Tibial artery (tissue), 4 donors: ENCODE results near the gene EYS.
A peak's percentile ranks its signal among the peaks of the same experiment; 100 is the strongest.

ENCODE experiments used
- DNase-seq, 2 donors: peaks; one replicate each; pipeline ENCODE4 v3.0.0-alpha.2; 2019
- H3K27ac ChIP-seq, 2 donors: fragments of 200-600 bp; sonication (generic) in 1 of 2; 1 replicate in 1 of 2; 2 replicates in 1 of 2; pipeline ENCODE4 v1.5.1; 2018 to 2019; ENCODE audit warnings: mild to moderate bottlenecking in 1 of 2
- H3K27me3 ChIP-seq, 2 donors: fragments of 200-600 bp; sonication (generic) in 1 of 2; one replicate each; pipeline versions ENCODE4 v1.5.1 to v1.6.0; 2016 to 2019
- H3K36me3 ChIP-seq, 3 donors: fragments of 200-600 bp; sonication (generic) in 2 of 3; one replicate each; pipeline ENCODE4 v1.5.1; 2016 to 2019; ENCODE audit warnings: mild to moderate bottlenecking in 2 of 3
- H3K4me1 ChIP-seq, 4 donors: fragments of 200-600 bp; sonication (generic) in 2 of 4; 1 replicate in 3 of 4; 2 replicates in 1 of 4; pipeline ENCODE4 v1.5.1; 2016 to 2019
- H3K4me3 ChIP-seq, 2 donors: fragments of 200-600 bp; sonication (generic) in 1 of 2; 1 replicate in 1 of 2; 2 replicates in 1 of 2; pipeline ENCODE4 v1.5.1; 2018 to 2019; ENCODE audit warnings: mild to moderate bottlenecking in 2 of 2
- H3K9me3 ChIP-seq, 3 donors: fragments of 200-600 bp; sonication (generic) in 1 of 3; one replicate each; pipeline ENCODE4 v1.5.1; 2016 to 2019
- CTCF ChIP-seq, 2 experiments: fragments of 200-600 bp in 1 of 2; fragments of 450-650 bp in 1 of 2; IDR thresholded peaks; one replicate each; pipeline ENCODE4 v1.5.1; 2017 to 2019; ENCODE audit warnings: antibody characterized with exemption in 2 of 2, mild to moderate bottlenecking in 1 of 2, moderate library complexity in 1 of 2
- intact Hi-C: fragments of 100-400 bp; cut with DNase I; formaldehyde crosslinking; loops from one replicate; pipeline ENCODE4 v1.15.0; 2023; ENCODE audit warnings: low total_unique reads

The EYS gene

GRCh38 chr6:64013011-64013410 lies 1694.0 kb downstream of the EYS start:
- H3K27ac ChIP-seq: no peak overlapping the region
- intact Hi-C loops: no loop called here
- no peak for DNase-seq

DNA sequence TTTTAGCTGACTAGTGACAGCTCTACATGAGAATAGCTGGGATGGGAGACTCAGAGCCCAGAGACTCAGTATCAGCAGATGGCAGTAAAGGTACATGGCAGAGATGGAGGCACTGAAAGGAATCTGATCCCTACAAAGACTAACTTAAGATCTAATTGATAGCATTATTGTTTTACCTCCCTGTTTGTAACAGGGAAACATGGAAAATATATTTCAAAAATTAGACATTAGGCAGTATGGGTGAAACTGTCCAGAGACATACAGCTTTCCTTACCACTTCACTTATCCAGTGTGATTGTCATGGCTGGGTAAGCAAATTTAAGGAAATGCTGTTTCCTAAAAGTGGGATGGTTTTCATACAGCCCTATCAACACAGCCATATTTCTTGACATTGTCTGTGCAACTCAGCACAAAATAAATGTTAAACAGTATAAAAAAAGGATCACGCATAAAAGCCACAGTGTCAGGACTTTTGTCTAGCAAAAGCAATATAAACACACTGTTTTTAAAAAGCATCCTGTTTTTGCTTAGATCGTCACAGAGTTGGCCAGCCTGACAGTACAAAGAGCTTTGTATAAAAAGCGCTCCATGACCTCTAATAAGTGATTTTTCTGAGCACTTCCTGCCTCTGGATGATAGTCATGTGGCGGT lies 1694.5 kb downstream of the EYS start:
- H3K9me3 ChIP-seq: no peaks in the 10 kb centered on the region
- DNase-seq: no peak
- peak in 1 of 2 experiments; percentile 23 for TF ChIP-seq CTCF (IDR thresholded peaks at IDR 0.05)
- no peaks in the 10 kb centered on the region for H3K27me3 ChIP-seq
- no peak overlapping the region for H3K4me3 ChIP-seq
- H3K4me1 ChIP-seq: no peaks in the 10 kb centered on the region
- intact Hi-C loops: no loop called here
- H3K27ac ChIP-seq: no peak overlapping the region
- no peaks in the 10 kb centered on the region for H3K36me3 ChIP-seq

More at GRCh38 chr6:64013011-64013410, 1694.0 kb downstream of the EYS start:
- no peak for TF ChIP-seq CTCF (IDR thresholded peaks at IDR 0.05)
- Histone ChIP-seq H3K9me3 (no peaks in the 10 kb centered on the region), H3K4me3 (no peak overlapping the region), H3K27me3 (no peaks in the 10 kb centered on the region), H3K4me1 (no peaks in the 10 kb centered on the region), H3K36me3 (no peaks in the 10 kb centered on the region)

- Histone ChIP-seq H3K27ac (no peak overlapping the region), H3K4me3 (no peak overlapping the region), H3K36me3 (no peaks in the 10 kb centered on the region), H3K9me3 (no peaks in the 10 kb centered on the region), H3K4me1 (no peaks in the 10 kb centered on the region), H3K27me3 (no peaks in the 10 kb centered on the region)
- DNase-seq: no peak
- intact Hi-C loops: no loop called here
- no peak for TF ChIP-seq CTCF (IDR thresholded peaks at IDR 0.05)
Measured at GRCh38 chr6:64010666-64011065, 1696.4 kb downstream of the EYS start.

DNA sequence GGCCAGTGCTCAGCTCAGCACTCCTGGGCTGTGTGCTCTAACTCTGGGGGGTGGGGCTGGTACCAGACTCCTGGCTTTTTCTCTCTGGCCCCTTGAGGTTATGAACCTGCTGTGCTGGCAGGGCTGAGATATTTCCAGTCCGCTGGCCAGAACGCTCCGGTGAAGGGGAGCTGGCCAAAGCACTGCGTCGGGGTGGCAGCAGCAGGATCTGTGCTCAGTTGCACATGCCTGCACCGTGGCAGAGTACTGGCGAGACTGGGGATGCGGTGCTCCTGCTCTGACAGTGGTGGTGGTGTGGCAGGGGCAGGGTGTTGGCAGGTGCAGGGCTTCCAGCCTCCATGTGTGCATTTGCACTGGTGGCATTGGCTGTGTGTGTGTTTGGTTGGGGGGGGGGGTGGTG lies 1697.0 kb downstream of the EYS start:
- no peaks in the 10 kb centered on the region for H3K4me1 ChIP-seq
- H3K27me3 ChIP-seq: no peaks in the 10 kb centered on the region
- intact Hi-C loops: no loop called here
- H3K4me3 ChIP-seq: no peak overlapping the region
- no peak overlapping the region for H3K27ac ChIP-seq
- H3K36me3 ChIP-seq: no peaks in the 10 kb centered on the region
- no peak for TF ChIP-seq CTCF (IDR thresholded peaks at IDR 0.05)
- DNase-seq: no peak
- H3K9me3 ChIP-seq: no peaks in the 10 kb centered on the region

- TF ChIP-seq CTCF (IDR thresholded peaks at IDR 0.05): no peak
- Histone ChIP-seq H3K4me3 (no peak overlapping the region), H3K27me3 (no peaks in the 10 kb centered on the region), H3K36me3 (no peaks in the 10 kb centered on the region), H3K27ac (no peak overlapping the region), H3K9me3 (no peaks in the 10 kb centered on the region), H3K4me1 (no peaks in the 10 kb centered on the region)
- DNase-seq: no peak
- intact Hi-C loops: no loop called here
Measured at GRCh38 chr6:64006246-64006645, 1700.8 kb downstream of the EYS start.
